GM19372 (cell line): ENCODE data around the gene PRELID3B.

Experiments
- ATAC-seq: cut with Tn5 transposase; IDR thresholded peaks from one replicate; pipeline ENCODE4 v1.9.1; 2021; ENCODE audit warnings: mild to moderate bottlenecking, low read depth, moderate library complexity; ENCODE audit not compliant: unreplicated experiment

Gene PRELID3B

DNA sequence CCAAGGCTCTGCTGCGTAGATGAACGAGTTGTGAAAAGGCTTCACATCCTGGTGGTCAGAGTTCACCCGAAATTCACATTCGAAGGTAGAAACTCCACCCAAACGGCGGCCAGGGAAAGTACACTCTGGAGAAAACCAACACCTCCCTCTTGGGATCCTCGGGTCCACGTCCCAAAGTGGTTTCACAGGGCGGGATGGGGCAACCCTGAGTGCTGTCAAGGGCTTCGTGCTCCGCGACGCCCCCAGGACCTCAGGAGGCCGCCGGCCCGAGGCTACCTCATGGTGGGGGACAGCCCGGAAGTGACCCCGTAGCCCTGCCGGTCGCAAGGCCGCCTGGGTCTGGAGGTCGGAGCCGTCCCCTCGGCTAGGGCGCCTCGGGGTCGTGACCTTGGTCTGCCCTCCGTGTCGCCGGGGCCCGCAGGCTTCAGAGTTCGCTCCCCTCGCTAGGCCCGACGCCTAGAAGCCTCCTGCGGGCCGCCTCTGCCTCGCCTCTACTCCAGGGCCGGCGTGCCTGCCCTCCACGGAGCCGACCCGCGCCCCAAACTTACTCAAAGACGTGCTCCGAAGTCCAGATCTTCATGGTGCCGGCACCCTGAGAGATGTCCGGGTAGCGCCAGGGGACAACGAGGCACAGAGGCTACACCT is at the start of gene PRELID3B:
TSS of gene PRELID3B (minus strand) at position 636 of the 645 bp plus-strand sequence. CDS start at position 580, 56 bp downstream.
- peak; percentile 35 for ATAC-seq

- ATAC-seq: no peak
These were observed 45.3 kb upstream of the PRELID3B start for GRCh38 chr20:59087829-59088433.

DNA sequence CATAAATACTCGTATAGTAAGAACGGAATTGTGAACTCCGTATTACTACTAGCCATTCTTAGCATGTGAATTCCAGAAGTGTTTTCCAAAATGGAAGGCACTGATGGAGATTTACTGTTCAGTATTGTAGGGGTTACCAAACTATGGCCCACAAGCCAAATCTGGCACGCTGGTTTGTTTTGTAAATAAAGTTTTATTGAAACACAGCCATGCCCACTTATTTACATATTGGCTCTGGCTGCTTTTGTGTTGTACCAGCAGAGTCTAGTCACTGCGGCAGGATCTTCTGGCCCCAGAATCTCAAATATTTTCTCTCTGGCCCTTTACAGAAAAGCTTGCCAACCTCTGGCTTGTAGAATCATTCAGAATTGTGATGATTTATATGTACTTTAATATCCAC is 44.3 kb upstream of the PRELID3B start:
- no peak for ATAC-seq

DNA sequence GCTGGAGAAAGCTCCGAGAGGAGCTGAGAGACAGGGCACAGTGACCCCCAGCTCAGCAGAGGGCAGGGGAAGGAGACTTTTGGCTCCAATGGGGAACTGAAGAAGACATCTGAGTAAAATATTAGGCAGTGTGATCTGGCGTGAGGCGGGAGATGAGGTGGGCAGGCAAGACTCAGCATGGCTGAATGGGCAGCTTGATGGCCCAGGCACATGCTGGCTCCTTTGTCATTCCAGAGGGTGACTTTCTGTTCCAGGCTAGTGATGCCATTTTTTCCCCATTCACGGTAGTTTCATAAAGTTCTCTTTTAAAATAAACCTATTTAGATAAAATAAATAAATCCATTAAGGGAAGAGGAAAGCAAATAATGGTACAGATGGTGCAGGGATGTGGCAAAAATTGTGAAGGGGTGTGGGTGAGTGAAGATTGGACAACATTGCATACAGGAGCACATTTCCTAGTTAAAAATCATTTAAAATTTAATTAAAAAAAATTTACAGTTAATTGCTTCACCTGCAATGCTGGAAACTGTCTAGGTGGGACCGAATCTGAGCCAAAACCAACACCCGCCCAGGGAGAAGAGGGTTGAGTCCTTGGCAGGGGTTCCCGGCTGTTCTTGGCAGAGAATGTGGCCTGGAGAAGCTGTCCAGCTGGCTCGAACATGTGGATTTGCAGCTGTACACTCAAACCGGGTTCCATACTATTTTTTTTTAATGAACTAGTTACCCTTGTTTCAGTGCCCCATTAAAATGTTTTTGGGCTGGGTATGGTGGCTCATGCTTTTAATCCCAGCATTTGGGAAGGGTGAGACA is 41.7 kb upstream of the PRELID3B start:
- ATAC-seq: no peak

- ATAC-seq: no peak
These were observed 40.4 kb upstream of the PRELID3B start for GRCh38 chr20:59082981-59083380.

GRCh38 chr20:59082077-59082740 is 39.6 kb upstream of the PRELID3B start:
- ATAC-seq: no peak

GRCh38 chr20:59081036-59081435 is 38.5 kb upstream of the PRELID3B start:
- ATAC-seq: no peak

DNA sequence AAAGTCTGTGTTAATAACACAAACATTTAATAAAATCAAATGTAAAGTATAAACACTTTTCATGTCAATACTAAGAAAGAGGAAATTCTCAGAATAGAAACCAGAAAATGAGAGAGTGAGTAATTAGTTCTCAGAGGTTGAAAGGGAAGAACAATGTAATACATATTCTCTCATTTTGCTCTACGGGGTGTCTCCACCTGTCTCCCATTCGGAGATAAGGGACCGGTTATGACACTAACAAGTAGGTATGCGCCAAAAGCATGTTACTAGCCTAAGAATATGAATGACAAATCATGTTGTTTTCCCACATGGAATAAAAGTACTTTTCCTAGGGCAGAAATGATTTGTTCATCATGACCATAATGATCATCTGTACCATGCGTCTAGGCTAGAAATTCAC is 35.6 kb upstream of the PRELID3B start:
- ATAC-seq: no peak

- no peak for ATAC-seq
These were observed 35.1 kb upstream of the PRELID3B start for GRCh38 chr20:59077705-59078104.

DNA sequence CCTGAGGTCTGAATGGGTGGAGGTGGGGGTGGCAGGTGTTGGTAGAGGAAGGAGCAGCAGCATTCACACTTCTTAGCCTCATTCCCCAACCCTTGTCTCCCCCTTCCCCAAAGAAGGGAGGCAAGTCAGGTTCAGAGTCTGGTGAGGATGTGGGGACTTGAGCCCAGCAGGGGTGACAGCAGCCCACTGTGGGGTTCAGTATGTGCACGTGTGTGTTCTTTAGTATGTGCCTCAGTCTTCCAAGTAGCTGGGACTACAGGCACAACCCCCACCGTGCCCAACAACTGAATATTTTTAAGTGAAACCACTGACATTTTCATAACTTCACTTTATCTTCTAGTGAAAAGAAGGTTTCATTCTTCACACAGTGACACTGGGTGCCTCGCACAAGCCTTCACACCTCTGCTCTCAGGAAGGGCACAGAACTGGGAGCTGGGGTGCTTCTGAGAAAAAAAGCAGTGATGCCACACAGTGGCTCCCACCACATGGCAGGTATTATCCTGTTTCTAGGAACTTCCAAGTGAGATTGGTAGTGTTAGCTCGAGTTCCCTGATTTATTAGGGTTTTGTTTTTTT is 33.4 kb upstream of the PRELID3B start:
- no peak for ATAC-seq

DNA sequence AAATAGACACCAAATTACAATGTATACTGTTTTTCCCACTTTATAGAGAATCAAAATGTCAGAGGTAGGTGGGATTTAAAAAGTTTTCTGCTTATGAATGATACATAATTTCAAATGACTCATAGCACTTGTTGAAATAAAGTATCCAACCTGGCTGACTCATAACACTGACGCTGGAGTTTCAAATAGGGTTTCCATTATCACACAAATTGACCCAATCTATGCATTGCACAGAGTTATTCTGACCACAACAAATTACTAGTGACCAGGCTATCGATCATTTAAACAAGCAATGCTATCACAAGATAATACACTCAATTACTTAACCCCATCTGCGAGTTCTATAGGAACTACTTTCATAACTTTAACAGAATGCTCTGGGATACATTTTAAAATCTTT is 31.9 kb upstream of the PRELID3B start:
- no peak for ATAC-seq

DNA sequence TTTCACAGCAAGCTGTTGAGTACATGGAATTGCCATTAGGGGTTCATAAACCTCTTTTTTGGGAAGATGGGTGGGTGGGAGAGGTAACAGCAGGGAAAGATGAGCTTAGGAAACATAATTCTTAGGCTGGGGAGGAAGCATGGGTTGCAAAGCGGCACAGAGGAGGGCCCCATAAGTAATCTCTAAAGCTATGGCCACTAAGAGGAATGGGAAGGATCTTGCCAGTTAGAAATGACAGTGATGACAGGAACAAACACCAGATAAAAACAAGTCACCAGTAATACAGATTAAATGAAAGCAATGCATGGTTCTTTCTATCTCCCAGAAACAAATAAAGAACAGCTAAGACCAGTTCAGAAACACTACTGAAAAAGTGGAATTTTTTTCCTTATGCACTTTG is 31.0 kb upstream of the PRELID3B start:
- no peak for ATAC-seq

DNA sequence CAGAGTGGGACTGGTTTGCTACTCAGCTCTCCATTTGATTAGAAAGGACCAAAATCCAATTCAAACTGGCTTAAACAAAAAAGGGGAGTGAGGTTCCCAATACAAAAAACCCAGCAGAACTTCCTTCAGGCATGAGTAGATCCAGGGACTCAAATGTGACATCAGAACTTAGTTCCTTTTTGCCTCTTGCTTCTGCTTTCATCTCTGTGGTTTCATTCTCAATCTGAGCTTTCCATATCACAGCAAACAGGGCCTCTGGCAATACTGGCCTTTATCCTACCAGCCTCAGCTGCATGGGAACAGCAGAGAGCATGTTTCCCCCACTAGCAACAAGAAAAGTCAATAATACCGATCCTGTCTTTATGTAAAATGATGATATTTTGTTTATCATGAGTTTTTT is 28.6 kb upstream of the PRELID3B start:
- ATAC-seq: no peak

DNA sequence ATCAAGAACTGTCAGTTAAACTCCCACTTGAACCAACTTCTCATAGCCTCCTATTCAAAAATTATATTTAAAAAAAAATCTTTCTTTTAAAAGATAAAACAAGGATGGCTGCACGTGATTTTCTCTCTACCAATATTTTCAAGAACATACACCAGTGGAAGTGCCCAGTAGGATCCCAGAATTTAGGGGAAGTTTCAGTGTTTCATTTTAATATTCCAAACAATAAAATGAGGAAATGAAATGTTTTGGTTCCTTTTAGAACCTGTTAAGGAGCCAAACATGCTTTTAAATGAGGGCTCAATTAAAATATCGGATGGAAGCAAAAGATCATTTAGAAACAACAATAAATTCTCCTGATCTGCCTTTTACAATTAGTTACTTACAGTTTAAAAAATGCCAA is 26.4 kb upstream of the PRELID3B start:
- no peak for ATAC-seq

DNA sequence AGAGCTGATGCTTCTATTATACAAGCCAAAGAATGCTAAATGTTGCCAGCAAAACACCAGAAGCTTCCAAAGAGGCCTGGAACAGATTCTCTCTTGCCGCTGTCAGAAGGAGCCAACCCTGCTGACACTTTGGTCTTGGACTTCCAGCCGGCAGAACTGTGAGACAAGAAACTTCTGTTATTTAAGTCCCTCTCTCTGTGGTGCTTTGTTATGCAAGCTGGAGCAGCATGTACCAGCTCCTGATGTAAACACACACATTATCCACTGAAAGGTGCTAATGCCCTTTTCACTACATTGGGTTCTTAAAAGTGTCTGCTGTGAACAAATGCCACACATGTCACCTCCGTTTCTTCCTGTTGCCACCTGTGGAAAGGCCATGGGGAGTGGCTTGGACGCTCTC is 25.9 kb upstream of the PRELID3B start:
- no peak for ATAC-seq

- no peak for ATAC-seq
These were observed 21.7 kb upstream of the PRELID3B start for GRCh38 chr20:59064214-59064722.

- no peak for ATAC-seq
These were observed 21.0 kb upstream of the PRELID3B start for GRCh38 chr20:59063358-59064213.

GRCh38 chr20:59062081-59062480 is 19.5 kb upstream of the PRELID3B start:
- no peak for ATAC-seq

GRCh38 chr20:59055302-59055701 is 12.7 kb upstream of the PRELID3B start:
- no peak for ATAC-seq
